ES-I3 (cell line): ENCODE data around the gene NKX1-1.

ENCODE experiments used
- H3K36me3 ChIP-seq: 2 replicates; pipeline ENCODE4 v1.6.1; 2013; ENCODE audit warnings: mild to moderate bottlenecking, low read length, control low read depth, moderate library complexity; ENCODE audit not compliant: insufficient read depth
- H3K4me1 ChIP-seq: 2 replicates; pipeline ENCODE4 v1.6.1; 2013; ENCODE audit warnings: mild to moderate bottlenecking, control low read depth, low read length; ENCODE audit not compliant: insufficient read depth
- H3K9ac ChIP-seq: 2 replicates; pipeline ENCODE4 v1.6.1; 2013; ENCODE audit warnings: low read depth, mild to moderate bottlenecking, low read length, moderate library complexity
- H3K9me3 ChIP-seq: 2 replicates; pipeline ENCODE4 v1.6.1; 2013; ENCODE audit warnings: mild to moderate bottlenecking, low read length, moderate library complexity; ENCODE audit not compliant: control insufficient read depth, insufficient read depth

The NKX1-1 gene

GRCh38 chr4:1368421-1369090 is 37.7 kb downstream of the NKX1-1 start:
- Histone ChIP-seq H3K9me3 (no peaks in the 10 kb centered on the region), H3K4me1 (no peaks in the 10 kb centered on the region), H3K36me3 (no peaks in the 10 kb centered on the region), H3K9ac (no peak overlapping the region)

DNA sequence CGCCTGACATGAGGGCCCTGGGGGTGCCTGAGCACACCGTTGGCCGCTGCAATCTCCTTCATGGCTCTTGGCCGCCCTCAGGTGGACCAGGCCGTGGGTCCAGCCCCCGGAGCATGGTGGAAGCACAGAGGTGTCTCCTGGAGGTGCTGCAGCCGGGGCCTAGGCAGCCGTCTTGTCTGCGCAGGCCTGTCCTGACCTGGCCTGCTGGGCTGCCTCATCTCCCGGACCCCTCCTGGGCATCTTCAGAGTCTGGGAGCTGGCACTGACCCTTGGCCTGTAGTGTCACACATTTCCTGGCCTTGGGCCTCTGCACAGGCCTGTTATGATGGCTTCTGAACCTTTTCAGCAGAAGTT is 38.3 kb downstream of the NKX1-1 start:
- no peak overlapping the region for H3K9ac ChIP-seq
- no peaks in the 10 kb centered on the region for H3K9me3 ChIP-seq
- no peaks in the 10 kb centered on the region for H3K4me1 ChIP-seq
- no peaks in the 10 kb centered on the region for H3K36me3 ChIP-seq

- H3K4me1 ChIP-seq = no peaks in the 10 kb centered on the region
- H3K9ac ChIP-seq = no peak overlapping the region
- H3K36me3 ChIP-seq = no peaks in the 10 kb centered on the region
- H3K9me3 ChIP-seq = no peaks in the 10 kb centered on the region
Measured at GRCh38 chr4:1367230-1367935, 38.9 kb downstream of the NKX1-1 start.

GRCh38 chr4:1366371-1367229 is 39.6 kb downstream of the NKX1-1 start:
- H3K36me3 ChIP-seq = no peaks in the 10 kb centered on the region
- no peaks in the 10 kb centered on the region for H3K9me3 ChIP-seq
- no peak overlapping the region for H3K9ac ChIP-seq
- H3K4me1 ChIP-seq = no peaks in the 10 kb centered on the region

- no peaks in the 10 kb centered on the region for H3K4me1 ChIP-seq
- no peak overlapping the region for H3K9ac ChIP-seq
- no peaks in the 10 kb centered on the region for H3K36me3 ChIP-seq
- H3K9me3 ChIP-seq = no peaks in the 10 kb centered on the region
Measured at GRCh38 chr4:1365271-1366178, 40.7 kb downstream of the NKX1-1 start.

- no peaks in the 10 kb centered on the region for H3K36me3 ChIP-seq
- no peak overlapping the region for H3K9ac ChIP-seq
- H3K9me3 ChIP-seq = no peaks in the 10 kb centered on the region
- H3K4me1 ChIP-seq = no peaks in the 10 kb centered on the region
Measured at GRCh38 chr4:1364748-1365147, 41.5 kb downstream of the NKX1-1 start.

DNA sequence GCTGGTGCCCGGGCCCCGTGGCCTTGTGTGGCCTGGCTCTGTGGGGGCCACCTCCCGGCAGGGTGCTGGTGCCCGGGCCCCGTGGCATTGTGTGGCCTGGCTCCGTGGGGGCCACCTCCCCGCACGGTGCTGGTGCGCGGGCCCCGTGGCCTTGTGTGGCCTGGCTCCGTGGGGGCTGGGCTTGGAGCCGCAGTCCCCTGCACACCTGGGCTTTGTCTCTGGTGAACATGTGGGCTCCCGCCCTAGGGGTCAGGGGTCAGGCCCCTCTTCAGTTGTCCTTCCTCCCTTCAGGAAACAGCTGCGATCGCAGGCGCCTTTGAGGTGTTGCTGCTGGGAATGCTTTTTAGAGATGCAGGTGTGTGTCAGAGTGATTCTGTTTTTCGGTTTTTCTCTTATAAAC is 42.0 kb downstream of the NKX1-1 start:
- Histone ChIP-seq H3K4me1 (no peaks in the 10 kb centered on the region), H3K36me3 (no peaks in the 10 kb centered on the region), H3K9me3 (no peaks in the 10 kb centered on the region), H3K9ac (no peak overlapping the region)

DNA sequence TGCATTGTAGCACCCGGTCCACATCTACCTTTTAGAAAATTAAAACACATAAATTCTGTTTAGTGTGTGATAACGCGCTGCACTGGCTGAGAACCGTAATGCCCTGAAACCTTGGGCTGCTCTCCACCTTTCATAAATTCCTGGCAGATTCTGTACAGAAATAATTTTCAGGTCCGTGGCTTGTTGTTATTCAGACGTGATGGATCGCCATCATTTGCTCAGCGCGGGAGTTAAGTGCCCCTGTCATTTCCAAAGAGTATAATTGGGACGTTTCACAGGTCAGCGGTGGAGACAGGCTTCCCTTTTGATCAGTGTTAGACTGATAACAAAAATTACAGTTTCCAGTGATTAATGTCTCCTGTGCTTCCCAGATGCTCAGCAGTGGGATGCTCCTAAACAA is 42.7 kb downstream of the NKX1-1 start:
- H3K36me3 ChIP-seq = no peaks in the 10 kb centered on the region
- H3K4me1 ChIP-seq = no peaks in the 10 kb centered on the region
- H3K9me3 ChIP-seq = no peaks in the 10 kb centered on the region
- H3K9ac ChIP-seq = no peak overlapping the region

DNA sequence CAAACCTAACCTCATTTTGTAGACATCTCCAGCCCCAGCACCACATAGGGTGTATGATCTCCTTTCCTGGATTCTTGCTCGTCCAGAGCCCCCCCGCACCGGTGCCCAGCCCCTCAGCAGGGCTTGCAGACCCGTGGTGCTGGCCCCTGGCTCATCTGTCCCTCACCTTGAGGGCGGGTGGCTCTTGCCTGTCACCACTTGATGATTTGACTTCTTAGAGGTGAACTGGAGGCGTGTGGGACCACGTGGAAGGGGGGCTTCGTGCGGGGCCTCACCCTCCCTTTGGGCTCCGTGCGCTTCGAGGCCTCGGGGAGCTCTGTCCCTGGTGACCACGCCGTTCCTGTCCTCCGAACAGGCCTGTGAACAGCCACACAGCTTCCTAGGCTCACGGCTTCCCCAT is 43.7 kb downstream of the NKX1-1 start:
- H3K9me3 ChIP-seq = no peaks in the 10 kb centered on the region
- H3K9ac ChIP-seq = no peak overlapping the region
- 0 out of 2 replicates have a peak, but pooled peaks cover 3% of the 10 kb centered on the region for H3K36me3 ChIP-seq
- no peaks in the 10 kb centered on the region for H3K4me1 ChIP-seq

DNA sequence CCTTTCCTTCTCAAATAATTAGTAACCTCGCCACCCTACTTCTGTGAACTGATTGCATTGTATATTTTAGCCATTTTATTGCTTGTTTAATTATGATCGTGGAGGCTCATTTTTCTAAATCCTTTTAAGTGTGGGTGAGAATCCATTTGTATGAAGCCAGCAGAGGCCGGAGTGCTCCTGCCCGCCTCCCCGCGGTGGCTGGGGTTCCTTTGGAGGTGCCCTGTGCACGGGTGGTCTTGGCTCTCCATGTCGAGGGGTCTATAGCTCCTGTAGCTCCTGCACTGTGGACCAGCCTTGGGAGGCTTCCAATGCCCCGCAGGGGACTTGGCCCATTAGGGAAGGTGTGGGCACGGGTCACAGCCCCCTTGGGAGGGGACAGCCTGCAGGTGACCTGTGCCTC is 44.2 kb downstream of the NKX1-1 start:
- Histone ChIP-seq H3K36me3 (0 out of 2 replicates have a peak, but pooled peaks cover 3% of the 10 kb centered on the region), H3K9me3 (no peaks in the 10 kb centered on the region), H3K9ac (no peak overlapping the region), H3K4me1 (no peaks in the 10 kb centered on the region)

- H3K9ac ChIP-seq = no peak overlapping the region
- H3K9me3 ChIP-seq = no peaks in the 10 kb centered on the region
- no peaks in the 10 kb centered on the region for H3K4me1 ChIP-seq
- H3K36me3 ChIP-seq = 0 out of 2 replicates have a peak, but pooled peaks cover 3% of the 10 kb centered on the region
Measured at GRCh38 chr4:1361431-1361830, 44.8 kb downstream of the NKX1-1 start.

GRCh38 chr4:1360423-1361283 is 45.6 kb downstream of the NKX1-1 start:
- Histone ChIP-seq H3K36me3 (0 out of 2 replicates have a peak, but pooled peaks cover 3% of the 10 kb centered on the region), H3K9me3 (no peaks in the 10 kb centered on the region), H3K9ac (no peak overlapping the region), H3K4me1 (no peaks in the 10 kb centered on the region)

DNA sequence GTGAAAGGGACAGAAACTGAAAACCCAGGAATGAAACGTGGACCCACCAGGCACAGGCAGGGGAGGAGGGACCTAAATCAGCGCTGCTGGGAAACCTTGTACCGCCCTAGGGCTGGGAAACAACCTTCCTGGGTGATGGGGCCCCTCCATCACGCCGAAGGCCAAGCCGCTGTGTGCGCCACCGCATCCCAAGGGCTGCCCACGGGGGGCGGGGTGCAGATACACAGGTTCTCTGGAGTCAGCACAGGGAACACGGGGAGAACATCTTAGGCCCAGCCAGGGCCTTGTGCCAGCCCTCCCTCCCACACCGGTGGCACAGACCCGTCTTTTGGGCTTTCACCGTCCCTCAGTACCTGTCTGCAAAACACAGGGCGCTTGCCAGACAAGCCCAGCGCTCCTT is 46.3 kb downstream of the NKX1-1 start:
- Histone ChIP-seq H3K9me3 (no peaks in the 10 kb centered on the region), H3K4me1 (no peaks in the 10 kb centered on the region), H3K9ac (no peak overlapping the region), H3K36me3 (0 out of 2 replicates have a peak, but pooled peaks cover 3% of the 10 kb centered on the region)
